ENCODE results near the gene MTF2.

The MTF2 gene

DNA sequence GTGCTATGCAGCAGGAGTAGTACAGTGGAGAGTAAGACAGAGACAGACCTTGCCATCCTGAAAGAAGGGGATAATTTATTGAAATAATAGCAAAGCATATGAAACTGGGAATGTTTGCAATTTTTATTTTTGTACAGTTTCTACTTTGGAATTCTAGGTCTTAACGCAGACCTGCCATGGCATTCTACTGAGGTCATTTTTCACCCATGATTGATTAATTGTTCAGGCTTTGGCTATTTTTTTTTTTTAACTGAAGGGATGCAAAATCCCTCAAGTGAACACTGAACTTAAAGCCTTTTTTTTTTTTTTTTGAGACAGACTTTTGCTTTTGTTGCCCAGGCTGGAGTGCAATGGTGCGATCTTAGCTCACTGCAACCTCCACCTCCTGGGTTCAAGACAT lies 27.1 kb downstream of the MTF2 start:
- Mint-ChIP-seq H3K36me3 (ENCODE audit: low read depth) (peaks cover 64% of the 10 kb centered on the region), H3K4me1 (ENCODE audit: low read depth) (peaks cover 11% of the 10 kb centered on the region), H3K9me3 (peaks cover 28% of the 10 kb centered on the region), H3K27ac (no peak overlapping the region), H3K27me3 (ENCODE audit: low read depth) (no peaks in the 10 kb centered on the region), H3K4me3 (no peak overlapping the region)
- DNase-seq (ENCODE audit: low spot score), result no peak

DNA sequence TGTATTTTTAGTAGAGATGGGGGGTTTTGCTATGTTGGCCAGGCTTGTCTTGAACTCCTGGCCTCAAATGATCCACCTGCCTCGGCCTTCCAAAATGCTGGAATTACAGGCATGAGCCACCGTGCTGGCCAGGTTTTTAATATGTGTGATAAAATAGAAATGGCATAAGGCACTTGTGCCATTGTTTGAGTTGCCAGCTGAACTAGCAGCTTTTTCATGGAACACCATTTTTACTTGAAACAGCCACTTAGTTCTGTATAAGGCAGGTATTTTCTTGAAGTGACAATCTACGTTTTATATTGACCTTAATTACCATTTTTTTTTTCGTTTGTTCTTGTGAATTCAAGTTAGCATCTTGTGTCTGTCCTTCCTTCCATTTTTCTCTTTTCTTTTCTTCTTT lies 28.3 kb downstream of the MTF2 start:
- Mint-ChIP-seq H3K4me1 (ENCODE audit: low read depth) (peaks cover 18% of the 10 kb centered on the region), H3K4me3 (no peak overlapping the region), H3K27me3 (ENCODE audit: low read depth) (no peaks in the 10 kb centered on the region), H3K36me3 (ENCODE audit: low read depth) (peaks cover 60% of the 10 kb centered on the region), H3K9me3 (peaks cover 28% of the 10 kb centered on the region), H3K27ac (no peak overlapping the region)
- DNase-seq (ENCODE audit: low spot score), result no peak

DNA sequence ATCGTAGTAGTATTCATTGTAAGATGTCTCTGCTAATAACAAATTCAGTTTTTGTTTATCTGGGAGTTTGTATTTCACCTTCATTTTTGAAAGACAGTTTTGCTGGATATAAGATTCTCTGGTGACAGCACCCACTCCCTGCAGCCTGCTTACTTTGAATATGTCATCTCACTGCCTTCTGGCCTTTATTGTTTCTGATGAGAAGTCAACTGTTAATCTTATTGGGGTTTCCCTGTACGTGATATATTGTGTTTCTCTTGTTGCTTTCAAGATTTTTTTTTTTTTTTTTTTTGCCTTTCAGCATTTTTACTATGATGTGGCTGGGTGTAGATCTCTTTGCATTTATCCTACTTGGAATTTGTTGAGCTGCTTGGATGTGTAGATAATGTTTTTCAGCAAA lies 29.3 kb downstream of the MTF2 start:
- Mint-ChIP-seq H3K4me3 (no peak overlapping the region), H3K36me3 (ENCODE audit: low read depth) (peaks cover 65% of the 10 kb centered on the region), H3K9me3 (peaks cover 28% of the 10 kb centered on the region), H3K27me3 (ENCODE audit: low read depth) (no peaks in the 10 kb centered on the region), H3K4me1 (ENCODE audit: low read depth) (peaks cover 20% of the 10 kb centered on the region), H3K27ac (no peak overlapping the region)
- DNase-seq (ENCODE audit: low spot score), result no peak

DNA sequence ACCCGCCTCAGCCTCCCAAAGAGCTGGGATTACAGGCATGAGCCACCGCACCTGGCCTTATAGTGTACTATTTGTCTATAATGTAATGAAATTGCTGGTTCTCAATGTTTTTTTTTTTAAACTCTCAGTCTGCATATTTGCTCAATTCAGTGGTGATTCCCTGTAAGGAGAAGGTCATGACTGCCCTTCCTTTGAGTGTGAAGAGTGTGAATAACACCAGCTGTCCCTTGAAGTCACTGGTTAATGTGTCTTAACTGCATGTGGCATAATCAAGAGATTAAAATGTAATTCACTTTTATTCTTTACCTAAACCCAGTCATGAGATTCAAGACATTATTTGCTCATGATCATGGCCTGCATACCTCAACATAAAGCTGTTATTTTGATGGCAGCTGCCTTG lies 30.5 kb downstream of the MTF2 start:
- Mint-ChIP-seq H3K4me3 (no peak overlapping the region), H3K27ac (no peak overlapping the region), H3K36me3 (ENCODE audit: low read depth) (peaks cover 59% of the 10 kb centered on the region), H3K4me1 (ENCODE audit: low read depth) (peaks cover 22% of the 10 kb centered on the region), H3K27me3 (ENCODE audit: low read depth) (no peaks in the 10 kb centered on the region), H3K9me3 (peaks cover 28% of the 10 kb centered on the region)
- DNase-seq (ENCODE audit: low spot score), result no peak

DNA sequence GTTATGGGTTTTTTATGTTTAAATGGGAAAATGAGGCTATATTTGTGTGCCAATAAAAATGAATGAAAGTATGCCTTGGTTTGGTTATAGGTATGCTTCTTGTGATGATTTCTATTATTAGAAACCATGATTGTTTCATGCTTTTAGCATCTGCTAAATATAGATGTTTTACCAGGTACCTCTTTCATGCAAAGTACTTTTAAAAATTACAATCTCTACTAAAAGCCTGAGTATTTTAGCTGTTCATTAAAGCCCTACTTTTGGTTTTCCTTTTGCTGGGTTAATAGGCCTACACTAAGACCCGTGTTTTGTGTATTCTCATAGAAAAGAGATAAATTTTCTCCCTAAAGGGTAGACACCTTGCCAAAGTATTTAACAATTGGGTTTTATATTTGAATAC lies 32.0 kb downstream of the MTF2 start:
- H3K4me3 Mint-ChIP-seq, result no peak overlapping the region
- no peak overlapping the region for H3K27ac Mint-ChIP-seq
- H3K9me3 Mint-ChIP-seq, result peaks cover 20% of the 10 kb centered on the region

DNA sequence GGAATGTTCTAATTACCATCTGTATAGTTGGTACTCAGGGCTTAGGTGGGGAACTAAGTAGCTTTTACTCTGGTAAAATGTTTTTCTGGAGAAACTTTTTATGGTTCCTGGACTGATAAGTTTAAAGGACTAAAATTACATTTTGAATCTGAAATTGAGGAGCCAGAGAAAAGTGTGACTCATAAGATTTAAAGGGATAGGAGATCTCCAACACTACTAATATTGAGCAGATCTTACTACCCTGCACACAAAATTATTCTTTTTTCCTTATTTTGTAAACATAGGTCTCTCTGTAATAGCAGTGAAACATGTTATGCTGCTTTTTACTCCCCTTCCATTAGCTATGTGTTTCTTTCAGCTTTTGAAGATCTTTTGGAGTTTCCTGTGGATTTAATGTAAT lies 32.5 kb downstream of the MTF2 start:
- Mint-ChIP-seq H3K36me3 (ENCODE audit: low read depth) (peaks cover 52% of the 10 kb centered on the region), H3K9me3 (peaks cover 19% of the 10 kb centered on the region), H3K4me1 (ENCODE audit: low read depth) (peaks cover 20% of the 10 kb centered on the region), H3K27me3 (ENCODE audit: low read depth) (no peaks in the 10 kb centered on the region), H3K27ac (no peak overlapping the region), H3K4me3 (no peak overlapping the region)
- no peak for DNase-seq (ENCODE audit: low spot score)

More for the DNA sequence above, 32.0 kb downstream of the MTF2 start:
- H3K36me3 Mint-ChIP-seq (ENCODE audit: low read depth), result peaks cover 52% of the 10 kb centered on the region
- no peaks in the 10 kb centered on the region for H3K27me3 Mint-ChIP-seq (ENCODE audit: low read depth)
- DNase-seq (ENCODE audit: low spot score), result no peak
- H3K4me1 Mint-ChIP-seq (ENCODE audit: low read depth), result peaks cover 20% of the 10 kb centered on the region

DNA sequence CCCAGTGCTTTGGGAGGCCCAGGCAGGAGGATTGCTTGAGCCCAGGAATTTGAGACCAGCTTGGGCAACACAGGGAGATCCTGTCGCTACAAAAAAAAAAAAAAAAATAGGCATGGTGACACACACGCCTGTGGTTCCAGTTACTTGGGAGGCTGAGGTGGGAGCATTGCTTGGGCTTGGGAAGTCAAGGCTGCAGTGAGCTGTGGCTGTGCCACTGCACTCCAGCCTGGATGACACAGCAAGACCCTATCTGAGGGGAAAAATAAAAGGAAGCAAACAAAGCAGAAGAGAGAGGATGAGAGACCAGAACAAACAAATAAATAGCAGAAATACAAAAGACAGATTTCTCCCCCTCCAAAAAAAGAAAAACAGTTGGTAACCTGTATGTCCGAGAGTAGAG lies 34.0 kb downstream of the MTF2 start:
- H3K36me3 Mint-ChIP-seq (ENCODE audit: low read depth), result peaks cover 48% of the 10 kb centered on the region
- H3K27me3 Mint-ChIP-seq (ENCODE audit: low read depth), result no peaks in the 10 kb centered on the region
- peaks cover 20% of the 10 kb centered on the region for H3K4me1 Mint-ChIP-seq (ENCODE audit: low read depth)

DNA sequence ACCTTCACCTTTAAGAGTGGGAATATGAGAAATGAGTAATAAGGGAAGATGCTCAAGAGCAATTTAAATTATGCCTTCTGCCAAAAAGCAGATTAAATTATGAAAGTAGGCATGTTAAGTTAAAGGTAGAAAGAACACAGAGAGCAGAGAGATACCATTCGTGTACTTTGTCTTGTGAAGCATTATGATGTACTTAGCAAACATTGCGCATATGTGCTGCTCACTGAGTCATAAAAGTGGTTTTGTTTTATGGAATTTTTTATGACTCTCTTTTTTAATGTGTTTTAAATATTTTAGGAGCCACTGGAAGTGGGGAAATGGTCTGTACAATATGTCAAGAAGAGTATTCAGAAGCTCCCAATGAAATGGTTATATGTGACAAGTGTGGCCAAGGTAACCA lies 35.3 kb downstream of the MTF2 start:
- no peak overlapping the region for H3K27ac Mint-ChIP-seq
- peaks cover 44% of the 10 kb centered on the region for H3K36me3 Mint-ChIP-seq (ENCODE audit: low read depth)
- H3K27me3 Mint-ChIP-seq (ENCODE audit: low read depth), result no peaks in the 10 kb centered on the region
- H3K4me1 Mint-ChIP-seq (ENCODE audit: low read depth), result peaks cover 20% of the 10 kb centered on the region
- no peaks in the 10 kb centered on the region for H3K9me3 Mint-ChIP-seq
- H3K4me3 Mint-ChIP-seq, result no peak overlapping the region
- DNase-seq (ENCODE audit: low spot score), result no peak

More for the DNA sequence above, 34.0 kb downstream of the MTF2 start:
- Mint-ChIP-seq H3K9me3 (peaks cover 7% of the 10 kb centered on the region), H3K4me3 (no peak overlapping the region), H3K27ac (peak overlapping the region; percentile 39)
- no peak for DNase-seq (ENCODE audit: low spot score)

DNA sequence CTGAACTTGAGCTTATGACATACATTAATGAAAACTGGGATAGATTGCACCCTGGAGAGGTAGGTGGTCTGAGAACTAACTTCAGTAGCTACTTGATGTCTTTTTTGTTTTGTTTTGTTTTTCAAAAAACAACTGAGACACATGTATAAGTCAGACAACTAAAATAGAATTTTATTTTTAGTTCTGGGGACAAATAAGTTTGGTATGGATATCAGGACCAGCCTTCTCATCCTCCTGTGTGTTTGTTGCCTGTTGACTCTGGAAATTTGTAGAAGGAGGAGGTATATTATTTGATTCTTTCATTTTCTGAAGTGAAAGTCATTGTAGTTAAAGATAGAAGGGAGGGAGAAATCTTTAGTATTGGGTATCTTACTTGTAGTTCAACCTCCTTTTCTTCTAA lies 41.5 kb downstream of the MTF2 start:
- peaks cover 16% of the 10 kb centered on the region for H3K4me1 Mint-ChIP-seq (ENCODE audit: low read depth)
- DNase-seq (ENCODE audit: low spot score), result no peak
- H3K4me3 Mint-ChIP-seq, result no peak overlapping the region
- H3K36me3 Mint-ChIP-seq (ENCODE audit: low read depth), result peaks cover 53% of the 10 kb centered on the region
- peak overlapping the region; percentile 43 for H3K27ac Mint-ChIP-seq
- no peaks in the 10 kb centered on the region for H3K9me3 Mint-ChIP-seq
- no peaks in the 10 kb centered on the region for H3K27me3 Mint-ChIP-seq (ENCODE audit: low read depth)

DNA sequence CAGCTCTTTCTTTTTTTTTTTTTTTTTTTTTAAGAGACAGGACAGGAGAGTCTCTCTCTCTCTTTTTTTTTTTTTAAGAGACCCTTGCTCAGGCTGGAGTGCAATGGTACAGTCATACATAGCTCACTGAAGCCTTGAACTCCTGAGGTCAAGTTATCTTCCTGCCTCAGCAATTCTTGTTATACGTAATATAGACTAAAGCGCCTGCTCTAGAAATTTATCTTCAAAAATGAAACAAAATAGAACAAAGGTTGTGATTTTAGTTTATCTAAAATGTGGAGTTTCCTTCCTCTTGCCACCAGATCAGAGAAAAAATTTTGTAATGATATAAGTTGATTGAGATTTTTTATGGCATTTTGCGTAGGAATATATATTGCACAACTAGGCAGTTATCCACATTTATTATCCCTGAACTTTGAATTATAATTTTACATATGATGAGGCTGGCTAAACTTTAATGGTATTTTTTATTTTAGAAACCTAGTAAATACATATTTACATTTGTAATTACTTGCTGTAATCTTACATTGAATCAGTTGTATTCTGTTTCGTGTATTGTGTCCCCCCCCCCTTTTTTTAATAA lies 44.2 kb downstream of the MTF2 start:
- no peak for DNase-seq (ENCODE audit: low spot score)
- Mint-ChIP-seq H3K36me3 (ENCODE audit: low read depth) (peaks cover 45% of the 10 kb centered on the region), H3K4me3 (no peak overlapping the region), H3K27me3 (ENCODE audit: low read depth) (no peaks in the 10 kb centered on the region), H3K4me1 (ENCODE audit: low read depth) (peaks cover 16% of the 10 kb centered on the region), H3K27ac (no peak overlapping the region), H3K9me3 (no peaks in the 10 kb centered on the region)

DNA sequence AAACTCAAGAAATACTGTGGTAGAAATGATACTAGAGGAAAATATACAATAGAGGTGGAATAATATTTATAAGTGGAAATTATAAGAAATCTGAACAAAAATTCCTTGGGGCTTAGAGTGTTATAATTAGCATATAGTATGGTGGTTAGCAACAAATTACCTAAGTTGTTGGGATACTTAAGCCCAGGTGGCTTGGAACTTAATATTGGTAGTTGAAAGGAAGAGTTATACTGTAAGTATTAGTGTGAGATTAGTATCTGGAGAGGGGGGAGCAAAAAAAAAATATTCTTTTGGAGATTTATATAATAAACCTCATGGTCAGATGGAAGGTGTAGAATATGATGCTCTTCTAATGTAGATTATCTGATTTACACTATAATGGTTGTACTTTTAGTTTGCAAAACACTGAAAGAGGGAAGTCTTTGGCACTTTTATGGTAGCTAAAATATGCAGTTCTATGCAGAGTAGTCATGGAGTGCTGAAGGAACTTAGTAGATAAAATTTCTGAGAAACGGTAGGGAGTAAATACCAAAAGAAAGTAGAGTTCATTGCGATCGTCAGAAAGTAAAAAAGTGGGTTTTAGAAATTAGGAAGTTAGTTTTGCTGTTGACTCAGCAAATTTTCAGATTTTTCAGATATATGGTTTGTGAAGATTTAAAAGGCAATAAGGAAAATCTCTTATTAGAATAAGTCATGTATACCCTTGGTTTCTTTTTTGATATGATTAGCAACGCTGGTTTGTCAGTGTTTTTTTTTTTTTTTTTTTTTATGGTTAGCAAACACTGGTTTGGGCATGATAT lies 45.7 kb downstream of the MTF2 start:
- Mint-ChIP-seq H3K27me3 (ENCODE audit: low read depth) (no peaks in the 10 kb centered on the region), H3K9me3 (no peaks in the 10 kb centered on the region), H3K4me3 (no peak overlapping the region), H3K27ac (no peak overlapping the region), H3K4me1 (ENCODE audit: low read depth) (peaks cover 16% of the 10 kb centered on the region), H3K36me3 (ENCODE audit: low read depth) (peaks cover 40% of the 10 kb centered on the region)
- DNase-seq (ENCODE audit: low spot score), result no peak

DNA sequence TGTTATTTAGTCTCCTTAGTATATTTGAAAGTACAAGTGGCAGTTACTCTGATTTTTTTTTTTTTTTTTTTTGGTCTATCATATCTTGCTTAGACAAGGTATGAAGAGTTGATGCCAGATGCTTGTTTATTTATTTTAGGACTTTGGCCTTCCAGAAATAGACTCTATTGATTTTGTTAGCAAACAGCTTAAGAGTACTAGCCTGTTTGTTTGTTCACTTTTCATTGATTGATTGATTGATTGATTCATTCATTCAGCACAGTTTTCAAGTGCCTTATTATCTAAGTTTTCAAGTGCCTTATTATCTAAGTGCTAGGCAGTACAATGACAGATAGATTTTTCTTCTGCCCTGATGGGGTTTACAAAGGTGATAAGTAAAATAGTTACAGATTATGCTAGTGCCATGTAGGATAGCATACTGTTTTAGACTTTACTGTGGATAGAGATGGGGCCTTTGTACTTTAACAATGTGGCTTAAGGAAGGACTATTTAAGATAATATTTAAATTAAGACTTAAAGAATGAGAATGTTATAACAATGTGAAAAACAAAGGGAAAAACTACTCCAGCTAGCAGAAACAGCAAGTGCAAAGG lies 50.5 kb downstream of the MTF2 start:
- H3K27ac Mint-ChIP-seq, result no peak overlapping the region

DNA sequence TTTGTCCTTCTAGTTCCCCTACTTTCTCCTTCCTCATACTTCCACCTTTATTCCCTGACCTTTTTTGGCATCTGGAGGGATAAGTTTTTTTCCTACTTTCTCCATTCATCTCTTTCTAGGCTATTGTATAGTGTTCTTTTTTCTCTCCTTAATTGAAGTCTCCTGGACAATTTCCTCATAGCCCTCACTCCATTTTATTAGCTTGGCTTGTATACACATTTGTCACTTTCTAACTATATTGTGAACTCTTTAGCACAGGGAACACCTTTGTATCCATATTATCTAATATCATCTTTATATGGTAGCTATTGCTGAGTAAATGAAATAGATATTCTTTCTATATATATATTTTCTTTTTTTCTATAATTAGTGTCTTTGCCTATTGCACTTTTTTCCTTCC lies 53.6 kb downstream of the MTF2 start:
- no peaks in the 10 kb centered on the region for H3K9me3 Mint-ChIP-seq
- peaks cover 4% of the 10 kb centered on the region for H3K4me1 Mint-ChIP-seq (ENCODE audit: low read depth)
- H3K27ac Mint-ChIP-seq, result no peak overlapping the region
- H3K27me3 Mint-ChIP-seq (ENCODE audit: low read depth), result no peaks in the 10 kb centered on the region
- no peak overlapping the region for H3K4me3 Mint-ChIP-seq
- no peak for DNase-seq (ENCODE audit: low spot score)
- H3K36me3 Mint-ChIP-seq (ENCODE audit: low read depth), result peaks cover 19% of the 10 kb centered on the region

More for the DNA sequence above, 50.5 kb downstream of the MTF2 start:
- no peak for DNase-seq (ENCODE audit: low spot score)
- H3K4me1 Mint-ChIP-seq (ENCODE audit: low read depth), result peaks cover 8% of the 10 kb centered on the region
- H3K4me3 Mint-ChIP-seq, result no peak overlapping the region
- H3K36me3 Mint-ChIP-seq (ENCODE audit: low read depth), result peaks cover 18% of the 10 kb centered on the region
- H3K9me3 Mint-ChIP-seq, result no peaks in the 10 kb centered on the region
- no peaks in the 10 kb centered on the region for H3K27me3 Mint-ChIP-seq (ENCODE audit: low read depth)

DNA sequence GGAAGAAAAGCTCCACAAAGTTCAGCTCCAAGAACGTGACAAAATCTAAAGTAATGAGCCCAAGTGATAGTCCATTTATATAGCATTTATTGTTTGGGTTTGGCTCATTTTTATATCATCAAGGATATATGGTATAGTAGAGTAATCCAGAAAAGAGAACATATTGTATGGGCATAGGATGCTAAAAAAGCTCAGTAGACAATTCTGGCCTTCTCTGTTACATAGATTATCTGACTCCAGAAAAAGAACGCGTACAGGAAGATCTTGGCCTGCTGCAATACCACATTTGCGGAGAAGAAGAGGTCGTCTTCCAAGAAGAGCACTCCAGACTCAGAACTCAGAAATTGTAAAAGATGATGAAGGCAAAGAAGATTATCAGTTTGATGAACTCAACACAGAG lies 57.4 kb downstream of the MTF2 start:
- H3K27me3 Mint-ChIP-seq (ENCODE audit: low read depth), result no peaks in the 10 kb centered on the region
- H3K36me3 Mint-ChIP-seq (ENCODE audit: low read depth), result peaks cover 31% of the 10 kb centered on the region
- DNase-seq (ENCODE audit: low spot score), result no peak
- H3K4me1 Mint-ChIP-seq (ENCODE audit: low read depth), result peaks cover 8% of the 10 kb centered on the region
- no peak overlapping the region for H3K27ac Mint-ChIP-seq
- no peak overlapping the region for H3K4me3 Mint-ChIP-seq
- H3K9me3 Mint-ChIP-seq, result no peaks in the 10 kb centered on the region
